ENCODE results near the gene DHRS12.

GRCh38 chr13:51843529-51843928 is 39.6 kb upstream of the DHRS12 start:
- TF ChIP-seq CTCF (conservative IDR thresholded peaks at IDR 0.05; ENCODE audit: low read depth, low read length) (no peak), EZH2phosphoT487 (IDR thresholded peaks at IDR 0.05; ENCODE audit: borderline replicate concordance, low read length) (no peak)
